ENCODE results near the gene SUGCT.

GRCh38 chr7:40162516-40162915 is 27.7 kb downstream of the SUGCT start:
- no peak for TF ChIP-seq YY1 (IDR thresholded peaks at IDR 0.05; ENCODE audit: insufficient read depth, insufficient read length)
- TF ChIP-seq ZNF274 (IDR thresholded peaks at IDR 0.05; ENCODE audit: low read depth, low read length), result no peak
